HT1080 (cell line): Measurements from ENCODE around the gene CKM. TPM values are rescaled to one million over a fixed set of nuclear protein-coding genes. Genes with fewer than 3 reads are reported as not detected.
"Not testable (repeated sequence)": the region's sequence is repeated elsewhere in the genome, so short reads cannot be mapped to it uniquely, and the experiment has no call there.

Experiments used
- DNase-seq: peaks from one replicate; pipeline ENCODE4 v3.0.0-alpha.2; 2015; ENCODE audit warnings: low read depth
- total RNA-seq: library from RNA; depleted of rRNA; stranded (reverse); fragments of >200 nt; shearing (Covaris generic); gene quantifications from 2 replicates; pipeline ENCODE4 v1.2.3, GENCODE V29; 2014

The CKM gene
- total RNA-seq, 1 experiment from 2014 or later = not detected

DNA sequence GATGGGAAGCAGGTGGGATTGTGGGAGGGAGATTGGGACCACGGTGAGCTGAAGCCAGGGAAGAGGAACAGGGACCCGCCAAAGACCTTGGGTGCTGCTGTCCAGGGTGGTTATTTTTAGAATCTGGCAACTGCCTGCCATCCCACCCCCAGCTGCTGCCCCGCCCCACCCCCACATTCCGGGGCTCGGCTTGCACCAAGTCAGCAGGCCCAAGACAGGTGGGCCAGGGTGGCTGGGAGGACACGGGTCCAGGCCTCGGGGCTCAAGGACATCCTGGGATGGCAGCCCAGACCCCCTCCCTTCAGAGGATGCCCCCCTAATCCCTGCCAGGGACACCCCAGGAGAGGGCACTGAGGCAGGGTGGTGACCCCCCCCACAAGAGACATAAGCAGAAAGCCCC is 827 bp downstream of the CKM start:
- DNase-seq = no peak

- no peak for DNase-seq
Observed at GRCh38 chr19:45320997-45321775, 1.5 kb downstream of the CKM start.

DNA sequence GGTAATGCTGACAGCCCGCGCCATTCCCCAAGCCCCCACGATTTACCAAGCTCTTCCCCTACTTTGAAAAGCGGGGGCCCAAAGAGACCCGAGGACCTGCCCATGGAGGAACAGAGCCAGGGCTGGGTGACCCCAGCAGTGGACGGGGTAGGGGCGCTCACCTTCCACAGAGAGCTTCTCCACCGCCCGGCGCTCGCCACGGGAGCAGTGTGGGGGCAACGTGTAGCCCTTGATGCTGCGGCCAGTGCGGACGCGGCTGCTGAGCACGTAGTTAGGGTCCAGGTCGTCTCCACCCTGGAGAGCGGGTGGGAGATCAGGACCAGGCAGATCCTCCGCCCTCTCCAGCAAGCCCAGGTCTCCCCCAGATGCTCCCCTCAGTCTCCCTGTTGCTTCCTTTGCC is 7.4 kb downstream of the CKM start:
- no peak for DNase-seq

- no peak for DNase-seq
Observed at GRCh38 chr19:45314708-45315245, 7.9 kb downstream of the CKM start.

DNA sequence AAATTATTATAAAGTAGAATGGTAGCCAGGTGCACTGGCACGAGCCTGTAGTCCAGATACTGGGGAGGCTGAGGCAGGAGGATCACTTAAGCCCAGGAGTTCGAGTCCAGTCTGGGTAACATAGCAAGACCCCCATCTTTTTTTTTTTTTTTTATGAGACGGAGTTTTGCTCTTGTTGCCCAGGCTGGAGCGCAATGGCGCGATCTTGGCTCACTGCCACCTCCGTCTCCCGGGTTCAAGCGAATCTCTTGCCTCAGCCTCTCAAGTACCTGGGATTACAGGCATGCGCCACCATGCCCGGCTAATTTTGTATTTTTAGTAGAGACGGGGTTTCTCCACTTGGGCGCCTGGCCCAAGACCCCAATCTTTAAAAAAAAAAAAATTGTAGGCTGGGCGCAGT is 10.4 kb downstream of the CKM start:
- DNase-seq = not testable (repeated sequence)

GRCh38 chr19:45311621-45312020 is 11.1 kb downstream of the CKM start:
- DNase-seq = no peak

GRCh38 chr19:45309322-45309721 is 13.4 kb downstream of the CKM start:
- not testable (repeated sequence) for DNase-seq

DNA sequence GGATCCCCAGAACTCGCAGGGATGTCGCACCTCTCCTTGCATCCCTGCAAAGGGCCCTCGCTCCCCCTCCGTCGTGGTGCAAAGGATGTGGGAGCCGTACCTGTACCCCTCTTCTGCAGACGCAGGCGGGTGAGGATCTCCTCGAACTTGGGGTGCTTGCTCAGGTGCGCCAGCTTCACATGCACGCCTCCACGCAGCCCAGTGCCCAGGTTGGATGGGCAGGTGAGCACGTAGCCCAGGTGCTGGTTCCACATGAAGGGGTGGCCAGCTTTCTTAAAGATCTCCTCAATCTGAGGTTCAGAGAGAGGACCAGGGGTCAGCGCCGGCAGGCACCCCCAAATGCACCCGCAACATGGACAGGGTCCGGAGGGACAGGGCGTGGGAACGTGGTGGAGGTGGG is 15.3 kb downstream of the CKM start:
- no peak for DNase-seq

GRCh38 chr19:45306518-45307027 is 16.1 kb downstream of the CKM start:
- DNase-seq = no peak

- DNase-seq = no peak
Observed at GRCh38 chr19:45306040-45306439, 16.6 kb downstream of the CKM start.

DNA sequence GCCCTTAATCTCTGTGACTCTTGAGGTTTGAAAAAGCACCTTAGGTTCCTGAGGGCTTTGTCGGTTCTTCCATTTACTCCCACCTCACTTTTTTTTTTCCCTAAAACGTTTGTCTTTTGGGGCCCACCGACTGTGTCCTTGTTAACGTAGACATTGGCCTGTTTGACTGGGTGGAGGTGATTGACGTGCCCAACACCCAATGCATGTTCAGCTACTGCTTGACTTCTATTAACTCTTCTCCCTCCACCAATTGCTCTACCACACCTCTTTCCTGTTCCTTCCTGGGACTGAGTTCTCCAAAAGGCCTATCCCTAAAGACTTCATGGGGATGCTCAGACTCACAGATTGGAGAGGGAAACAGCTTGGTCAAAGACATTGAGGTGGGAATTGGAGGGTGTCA is 17.3 kb downstream of the CKM start:
- no peak for DNase-seq

DNA sequence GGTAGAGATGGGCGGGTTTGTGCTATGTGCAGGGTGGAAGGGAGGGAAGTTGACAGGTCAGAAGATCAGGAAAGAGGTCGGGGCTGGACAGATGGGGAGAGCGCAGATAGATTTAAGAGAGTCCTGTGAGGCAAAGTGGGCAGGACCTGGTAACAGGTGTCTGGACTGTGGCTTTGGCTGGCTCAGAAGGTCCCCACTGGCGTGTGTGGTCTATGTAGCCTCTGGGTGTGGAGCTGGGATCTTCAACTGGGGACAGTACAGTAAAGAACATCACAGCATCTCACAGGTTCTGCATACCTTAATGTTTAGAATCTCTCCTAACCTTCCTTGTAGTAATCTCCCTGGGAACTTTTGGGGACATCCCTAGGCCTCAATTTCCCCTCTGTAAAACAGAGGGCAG is 17.7 kb downstream of the CKM start:
- no peak for DNase-seq

- DNase-seq = no peak
Observed at GRCh38 chr19:45304141-45304926, 18.3 kb downstream of the CKM start.

DNA sequence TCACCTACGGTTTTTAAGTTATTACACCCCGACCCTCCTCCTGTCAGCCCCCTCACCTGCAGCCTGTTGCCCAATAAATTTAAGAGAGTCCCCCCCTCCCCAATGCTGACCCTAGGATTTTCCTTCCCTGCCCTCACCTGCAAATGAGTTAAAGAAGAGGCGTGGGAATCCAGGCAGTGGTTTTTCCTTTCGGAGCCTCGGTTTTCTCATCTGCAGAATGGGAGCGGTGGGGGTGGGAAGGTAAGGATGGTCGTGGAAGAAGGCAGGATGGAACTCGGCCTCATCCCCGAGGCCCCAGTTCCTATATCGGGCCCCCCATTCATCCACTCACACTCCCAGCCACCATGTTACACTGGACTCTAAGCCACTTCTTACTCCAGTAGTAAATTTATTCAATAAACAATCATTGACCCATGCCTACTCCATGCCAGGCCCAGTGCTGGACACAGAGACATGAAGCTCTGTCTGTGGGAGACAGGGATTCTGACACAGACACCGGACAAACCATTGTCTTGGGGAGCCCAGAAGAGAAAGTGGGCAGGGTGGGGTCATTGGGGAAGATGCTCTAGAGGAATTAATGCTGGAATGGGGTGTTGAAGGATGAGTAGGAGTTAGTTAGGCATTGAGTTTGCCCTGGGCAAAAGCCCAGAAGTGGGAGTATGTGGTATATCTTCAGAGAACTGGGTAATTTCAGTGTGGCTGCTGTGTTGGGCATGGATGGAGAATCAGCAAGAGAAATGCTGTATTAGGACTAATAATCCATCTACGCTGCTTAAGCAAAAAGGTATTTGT is 19.2 kb downstream of the CKM start:
- no peak for DNase-seq

- DNase-seq = no peak
Observed at GRCh38 chr19:45302416-45302815, 20.3 kb downstream of the CKM start.

GRCh38 chr19:45299719-45300118 is 23.0 kb downstream of the CKM start:
- no peak for DNase-seq

DNA sequence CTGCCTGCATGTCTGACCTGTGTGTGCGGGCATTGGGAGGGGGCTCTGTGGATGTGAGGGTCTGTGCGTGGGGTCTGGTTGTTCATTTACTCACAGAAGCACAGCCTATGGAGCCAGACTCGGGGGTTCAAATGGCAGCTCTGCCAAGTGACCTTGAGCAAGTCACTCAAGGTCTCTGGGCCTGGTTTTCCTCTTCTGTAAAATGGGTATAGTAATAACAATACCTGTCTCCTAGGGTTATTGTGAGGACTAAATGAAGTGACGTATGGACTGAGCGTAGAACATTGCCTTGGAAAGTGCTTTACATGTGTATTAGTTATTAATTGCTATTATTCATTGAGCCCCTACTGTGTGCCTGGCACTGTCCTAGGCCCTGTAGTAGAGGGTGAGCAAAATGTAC is 24.4 kb downstream of the CKM start:
- no peak for DNase-seq

GRCh38 chr19:45297674-45298073 is 25.0 kb downstream of the CKM start:
- DNase-seq = no peak

- no peak for DNase-seq
Observed at GRCh38 chr19:45296355-45296754, 26.3 kb downstream of the CKM start.

- no peak for DNase-seq
Observed at GRCh38 chr19:45295873-45296272, 26.8 kb downstream of the CKM start.

DNA sequence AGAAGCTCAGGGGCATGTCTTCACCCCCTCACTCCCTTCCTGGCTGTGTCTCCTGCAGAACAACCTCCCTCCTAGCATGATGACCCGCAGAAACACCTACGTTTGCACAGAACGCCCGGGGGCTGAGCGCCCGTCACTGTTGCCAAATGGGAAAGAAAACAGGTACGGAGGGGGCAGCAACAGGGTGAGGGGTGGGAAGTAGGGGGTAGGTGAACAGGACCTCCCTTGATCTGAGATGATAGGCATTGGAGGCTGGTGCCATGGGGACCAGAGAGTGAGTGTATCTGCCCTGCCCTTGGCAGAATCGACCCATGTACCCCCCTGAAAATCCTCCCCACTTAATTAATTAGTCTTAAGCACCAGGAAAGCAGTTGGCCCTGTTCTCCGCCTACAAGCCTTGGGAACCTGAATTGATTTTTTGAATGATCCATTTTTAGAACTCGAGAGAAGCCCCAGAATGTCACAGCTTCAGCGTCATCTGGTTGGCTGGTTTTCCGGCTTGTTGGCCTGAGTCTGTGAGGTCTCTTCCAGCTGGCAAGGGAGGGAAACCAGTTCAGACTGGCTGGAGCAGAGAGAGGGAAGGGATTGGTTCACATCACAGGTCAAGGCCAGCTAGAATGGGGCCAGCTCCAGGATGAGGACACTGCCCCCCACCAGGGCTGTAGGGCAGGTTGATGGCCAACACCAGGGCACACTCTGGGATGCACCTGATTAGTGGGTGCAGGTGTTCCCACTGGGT is 28.2 kb downstream of the CKM start:
- no peak for DNase-seq
